Measurements from ENCODE around the gene GALNT14.

GALNT14 gene

DNA sequence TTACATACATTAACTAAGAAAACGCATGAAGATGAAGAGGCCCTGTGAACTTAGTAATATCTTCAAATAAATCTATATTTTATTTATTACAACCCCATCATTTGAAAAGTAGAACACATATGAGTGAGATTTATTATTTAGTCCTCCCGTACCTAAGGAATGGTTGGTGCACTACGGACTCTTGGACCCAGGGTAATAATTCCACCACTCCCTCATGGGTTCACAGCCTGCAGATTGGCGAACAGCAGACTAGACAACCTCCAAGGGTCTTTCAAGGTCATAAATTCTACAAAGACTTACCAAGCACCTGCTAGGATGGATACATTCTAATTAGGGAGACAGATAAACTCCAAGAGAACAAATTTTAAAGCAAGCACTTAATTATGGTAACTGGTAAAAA lies 51.6 kb downstream of the GALNT14 start:
- H3K27me3 Mint-ChIP-seq: peaks cover 3% of the 10 kb centered on the region
- H3K27ac Mint-ChIP-seq: no peak overlapping the region
- H3K4me3 Mint-ChIP-seq: no peak overlapping the region

DNA sequence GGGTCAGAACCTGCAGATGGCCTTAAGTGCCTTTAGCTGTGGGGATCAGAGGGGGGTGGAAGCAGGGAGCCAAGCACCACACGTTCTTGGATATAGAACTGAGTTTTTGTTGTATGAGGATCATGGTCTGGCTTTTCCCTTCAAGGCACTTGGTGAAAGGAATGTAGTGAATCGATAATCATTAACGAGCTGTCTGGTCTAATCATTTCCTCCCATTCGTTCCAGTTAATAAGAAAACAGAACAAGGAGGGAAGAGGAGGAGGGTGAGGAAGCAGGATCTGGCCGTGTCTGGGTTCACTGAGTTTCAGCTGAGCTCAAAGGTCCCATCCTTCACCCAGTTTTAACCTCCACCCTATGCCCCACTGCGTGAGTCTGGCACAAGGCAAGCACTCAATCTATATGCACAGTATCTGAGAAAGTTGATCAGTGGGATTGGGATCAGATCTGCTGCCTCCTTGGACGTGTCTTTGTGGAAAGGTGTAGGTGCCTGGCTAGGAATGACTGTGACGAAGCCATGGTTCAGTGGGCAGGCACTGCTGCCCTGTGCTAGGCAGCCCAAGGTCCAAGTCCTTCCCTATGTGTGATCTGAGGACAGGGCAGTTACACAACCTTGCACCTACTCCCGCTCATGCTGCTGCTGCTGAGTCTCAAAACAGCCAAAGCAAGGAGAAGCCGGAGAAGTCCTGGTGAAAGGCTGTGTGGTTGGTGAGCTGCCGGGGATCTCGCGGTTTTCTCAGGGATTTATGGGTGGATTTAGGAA lies 54.8 kb downstream of the GALNT14 start:
- no peak overlapping the region for H3K4me3 Mint-ChIP-seq
- DNase-seq: no peak
- H3K36me3 Mint-ChIP-seq (ENCODE audit: low read depth): no peaks in the 10 kb centered on the region
- H3K27me3 Mint-ChIP-seq: no peaks in the 10 kb centered on the region
- H3K9me3 Mint-ChIP-seq: no peaks in the 10 kb centered on the region
- no peak for ATAC-seq
- no peaks in the 10 kb centered on the region for H3K4me1 Mint-ChIP-seq
- H3K27ac Mint-ChIP-seq: no peak overlapping the region

More for the DNA sequence above, 51.6 kb downstream of the GALNT14 start:
- Mint-ChIP-seq H3K9me3 (no peaks in the 10 kb centered on the region), H3K36me3 (ENCODE audit: low read depth) (no peaks in the 10 kb centered on the region), H3K4me1 (no peaks in the 10 kb centered on the region)
- DNase-seq: no peak
- no peak for ATAC-seq

DNA sequence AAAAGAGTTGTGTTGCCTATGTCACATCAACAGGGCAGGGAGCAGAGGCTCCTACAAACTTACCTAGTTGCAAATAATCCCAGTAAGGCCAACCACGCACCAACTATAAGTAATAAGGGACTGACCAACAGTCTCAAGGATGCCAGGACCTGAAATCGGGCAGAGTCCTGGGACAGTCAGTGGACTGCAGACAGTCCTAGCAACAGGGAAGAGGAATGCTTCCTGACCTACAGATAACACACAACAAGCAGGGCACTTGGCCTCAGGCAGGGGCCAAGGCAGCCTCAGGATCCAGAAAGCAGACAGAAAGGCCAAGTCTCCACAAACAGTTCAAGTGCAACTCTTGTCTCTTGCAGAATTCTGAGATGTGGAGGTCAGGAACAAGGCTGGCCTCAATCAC lies 56.2 kb downstream of the GALNT14 start:
- ATAC-seq: no peak
- Mint-ChIP-seq H3K4me3 (no peak overlapping the region), H3K27me3 (no peaks in the 10 kb centered on the region), H3K9me3 (no peaks in the 10 kb centered on the region), H3K36me3 (ENCODE audit: low read depth) (no peaks in the 10 kb centered on the region), H3K27ac (no peak overlapping the region), H3K4me1 (no peaks in the 10 kb centered on the region)
- DNase-seq: no peak

DNA sequence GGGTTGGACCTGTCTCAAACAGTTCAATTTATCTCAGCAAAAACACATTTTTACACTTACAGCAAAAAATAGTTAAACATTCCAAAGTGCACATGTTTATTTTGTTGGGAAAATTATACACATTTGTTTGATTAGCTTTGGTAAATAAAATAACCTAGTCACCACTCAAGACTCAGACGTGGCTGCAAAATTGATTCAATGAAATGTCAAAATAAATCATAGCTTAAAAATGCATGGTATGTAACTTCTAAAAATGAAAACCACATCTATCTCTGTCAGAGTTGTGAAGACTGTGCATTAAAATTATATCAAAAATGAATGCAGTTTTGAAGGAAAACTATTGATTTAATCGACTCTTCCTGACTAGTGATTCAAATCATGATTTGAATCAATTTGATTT lies 56.7 kb downstream of the GALNT14 start:
- ATAC-seq (no peak), DNase-seq (no peak)
- Mint-ChIP-seq H3K4me1 (no peaks in the 10 kb centered on the region), H3K4me3 (no peak overlapping the region), H3K36me3 (ENCODE audit: low read depth) (no peaks in the 10 kb centered on the region), H3K27me3 (no peaks in the 10 kb centered on the region), H3K27ac (no peak overlapping the region), H3K9me3 (no peaks in the 10 kb centered on the region)

DNA sequence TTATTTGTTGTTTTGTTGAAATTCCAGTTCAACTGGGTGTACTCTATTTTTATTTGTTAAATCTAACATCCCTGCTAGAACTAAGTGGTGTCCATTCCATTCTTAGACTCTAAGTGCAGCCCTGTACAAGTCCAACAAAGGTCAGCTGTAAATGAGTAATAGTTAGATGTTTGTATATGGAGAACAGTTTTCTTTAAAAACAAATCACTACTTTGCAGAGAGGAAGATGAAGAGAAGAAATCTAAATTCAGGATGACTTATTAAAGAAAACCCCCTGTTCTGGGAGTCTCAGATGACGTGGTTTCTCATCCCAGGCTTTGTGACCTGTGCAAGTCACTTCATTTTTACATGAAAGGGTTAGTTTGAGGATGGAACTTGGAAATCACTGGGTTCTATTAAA lies 57.9 kb downstream of the GALNT14 start:
- Mint-ChIP-seq H3K27me3 (no peaks in the 10 kb centered on the region), H3K4me1 (no peaks in the 10 kb centered on the region), H3K36me3 (ENCODE audit: low read depth) (no peaks in the 10 kb centered on the region), H3K9me3 (no peaks in the 10 kb centered on the region), H3K4me3 (no peak overlapping the region), H3K27ac (no peak overlapping the region)
- DNase-seq (no peak), ATAC-seq (no peak)

DNA sequence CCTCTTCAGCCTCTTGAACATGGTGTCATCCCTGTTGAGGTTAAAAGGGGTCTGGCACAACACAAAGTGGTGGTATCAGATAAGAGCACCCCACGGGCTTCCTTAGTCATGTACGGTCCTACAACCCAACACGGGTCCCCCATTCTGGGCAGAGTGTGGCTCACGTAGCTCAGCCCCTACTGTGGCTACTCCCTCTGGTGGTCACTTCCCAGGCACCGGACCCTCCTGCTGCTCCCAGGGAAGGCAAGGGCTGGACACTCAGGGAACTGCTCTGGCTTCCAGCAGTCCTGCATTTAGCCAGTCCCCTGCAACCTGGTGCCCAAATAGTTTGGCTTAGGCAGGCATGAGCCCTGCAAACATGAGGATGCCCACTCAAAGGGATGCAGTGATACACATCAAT lies 58.6 kb downstream of the GALNT14 start:
- Mint-ChIP-seq H3K27me3 (no peaks in the 10 kb centered on the region), H3K9me3 (no peaks in the 10 kb centered on the region), H3K4me3 (no peak overlapping the region), H3K27ac (no peak overlapping the region), H3K4me1 (no peaks in the 10 kb centered on the region), H3K36me3 (ENCODE audit: low read depth) (no peaks in the 10 kb centered on the region)
- no peak for ATAC-seq
- no peak for DNase-seq

DNA sequence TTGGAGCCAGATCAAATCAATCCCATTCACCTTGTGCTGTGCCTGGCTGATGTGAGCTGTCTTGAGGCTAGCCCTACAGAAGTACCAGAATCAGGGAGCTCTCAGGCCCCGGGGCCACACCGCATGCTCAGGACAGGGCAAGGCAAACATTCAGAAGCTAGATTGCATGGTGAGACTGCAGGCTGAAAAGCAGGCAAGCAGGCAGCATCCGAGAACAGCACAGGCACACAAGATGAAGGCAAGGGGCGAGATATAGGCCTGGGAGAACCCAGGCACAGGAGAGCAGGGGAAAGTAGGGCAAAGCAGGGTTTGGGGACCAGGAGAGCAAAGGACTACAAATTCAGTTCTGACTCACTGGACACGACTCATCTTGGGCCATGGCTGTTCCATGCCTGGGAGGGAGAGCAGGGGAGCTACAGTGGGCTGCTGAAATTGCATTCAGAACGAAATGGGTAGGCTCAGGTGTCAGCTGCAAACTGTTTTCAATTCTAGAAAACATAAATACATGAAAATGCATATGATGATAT lies 59.6 kb downstream of the GALNT14 start:
- H3K27ac Mint-ChIP-seq: no peak overlapping the region
- H3K27me3 Mint-ChIP-seq: no peaks in the 10 kb centered on the region
- peak; percentile 33 for ATAC-seq
- no peak for DNase-seq
- H3K9me3 Mint-ChIP-seq: no peaks in the 10 kb centered on the region
- H3K36me3 Mint-ChIP-seq (ENCODE audit: low read depth): no peaks in the 10 kb centered on the region
- no peaks in the 10 kb centered on the region for H3K4me1 Mint-ChIP-seq
- H3K4me3 Mint-ChIP-seq: no peak overlapping the region

DNA sequence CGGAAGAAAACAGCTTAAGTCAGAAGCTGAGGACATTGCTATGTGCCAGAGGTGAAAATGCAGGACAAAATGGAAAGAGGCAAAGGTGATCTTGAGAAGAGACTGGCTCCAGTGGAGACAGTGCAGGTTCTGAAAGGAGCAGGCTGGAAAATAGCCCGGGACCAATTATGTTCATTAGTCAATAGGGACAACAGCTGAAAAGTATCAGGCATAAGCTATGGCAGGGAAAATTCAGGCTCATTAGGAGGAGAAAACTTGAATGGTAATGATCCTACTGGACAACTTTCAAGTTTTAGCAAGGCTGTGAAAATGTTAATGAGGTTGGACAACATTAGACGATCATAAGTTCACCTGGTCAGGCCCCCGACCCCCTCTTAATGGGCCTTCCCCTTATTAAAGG lies 60.2 kb downstream of the GALNT14 start:
- H3K4me1 Mint-ChIP-seq: no peaks in the 10 kb centered on the region
- no peaks in the 10 kb centered on the region for H3K27me3 Mint-ChIP-seq
- H3K36me3 Mint-ChIP-seq (ENCODE audit: low read depth): no peaks in the 10 kb centered on the region
- no peak overlapping the region for H3K4me3 Mint-ChIP-seq
- DNase-seq: no peak
- H3K9me3 Mint-ChIP-seq: no peaks in the 10 kb centered on the region
- ATAC-seq: no peak
- H3K27ac Mint-ChIP-seq: no peak overlapping the region

DNA sequence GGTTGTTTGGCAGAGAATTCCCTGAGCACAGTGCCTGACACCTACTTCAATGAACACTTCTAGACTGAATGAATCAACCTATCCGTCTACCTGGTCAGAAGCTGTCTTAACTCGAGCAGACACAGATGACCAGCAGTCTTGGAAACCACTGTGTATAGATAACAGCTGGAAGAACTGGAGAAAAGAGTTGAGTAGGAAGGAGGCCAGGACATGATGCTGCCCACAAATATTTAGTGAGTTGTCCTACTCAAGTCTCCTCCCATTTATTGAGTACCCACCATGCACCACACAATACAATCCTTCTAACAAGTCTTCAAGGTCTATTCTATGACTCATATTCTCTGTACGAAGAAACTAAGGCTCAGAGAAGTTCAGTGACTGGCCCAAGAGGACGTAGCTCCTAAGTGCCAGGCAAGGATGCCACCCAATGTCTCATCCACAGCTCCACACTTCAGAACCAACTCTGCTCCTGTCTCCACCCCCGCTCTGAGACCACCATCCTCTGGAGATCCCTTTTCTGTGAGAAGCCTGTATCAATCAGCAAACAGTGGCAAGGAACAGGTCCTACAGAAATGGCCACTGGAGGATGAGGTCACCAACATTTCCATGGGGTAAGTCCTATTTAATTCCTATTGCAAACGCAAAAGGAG lies 62.2 kb downstream of the GALNT14 start:
- Mint-ChIP-seq H3K4me3 (no peak overlapping the region), H3K4me1 (no peaks in the 10 kb centered on the region)
- no peak for ATAC-seq

DNA sequence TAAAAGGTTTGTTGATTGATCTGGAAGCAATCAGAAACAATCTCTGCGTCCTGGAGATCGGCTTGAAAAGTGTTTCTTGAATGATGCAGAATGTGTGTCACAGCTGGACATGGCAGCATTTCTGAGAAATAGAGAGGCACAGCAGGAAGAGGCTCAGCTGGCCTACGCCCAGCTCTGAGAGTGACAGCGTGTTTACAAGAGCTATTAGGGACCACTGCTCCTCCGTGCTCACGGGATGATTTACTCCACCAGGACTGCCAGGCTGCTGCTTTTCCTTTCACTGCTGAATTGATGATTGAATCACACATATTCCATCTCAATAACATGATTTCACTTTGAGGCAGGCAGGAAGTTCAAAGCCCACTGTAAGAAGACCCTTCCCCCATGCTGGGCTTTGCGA lies 62.8 kb downstream of the GALNT14 start:
- Mint-ChIP-seq H3K9me3 (no peaks in the 10 kb centered on the region), H3K4me3 (no peak overlapping the region), H3K36me3 (ENCODE audit: low read depth) (no peaks in the 10 kb centered on the region), H3K4me1 (no peaks in the 10 kb centered on the region), H3K27ac (no peak overlapping the region), H3K27me3 (no peaks in the 10 kb centered on the region)
- ATAC-seq (no peak), DNase-seq (no peak)

More for the DNA sequence above, 62.2 kb downstream of the GALNT14 start:
- no peak overlapping the region for H3K27ac Mint-ChIP-seq
- no peak for DNase-seq
- no peaks in the 10 kb centered on the region for H3K9me3 Mint-ChIP-seq
- H3K36me3 Mint-ChIP-seq (ENCODE audit: low read depth): no peaks in the 10 kb centered on the region
- no peaks in the 10 kb centered on the region for H3K27me3 Mint-ChIP-seq

DNA sequence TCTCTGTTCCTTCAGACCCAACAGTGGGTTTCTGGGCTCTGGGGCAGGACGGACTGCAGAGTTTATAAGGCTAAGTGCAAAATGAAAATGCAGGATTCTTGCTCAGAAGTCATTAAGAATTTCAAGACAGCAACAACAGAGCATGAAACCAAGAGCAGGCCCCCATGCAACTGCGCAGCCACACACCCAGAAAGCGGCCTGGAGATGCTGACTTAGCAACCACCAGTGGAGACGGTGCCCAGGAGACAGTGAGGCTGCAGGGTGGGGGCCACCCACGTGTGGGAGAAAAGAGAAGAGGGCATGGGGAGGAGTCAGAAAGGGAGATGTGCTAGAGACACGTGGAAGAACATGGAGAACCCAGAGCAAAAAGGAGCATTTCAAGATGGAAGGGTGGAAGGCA lies 66.5 kb downstream of the GALNT14 start:
- H3K27ac Mint-ChIP-seq: no peak overlapping the region
- no peaks in the 10 kb centered on the region for H3K9me3 Mint-ChIP-seq
- DNase-seq: no peak
- H3K27me3 Mint-ChIP-seq: no peaks in the 10 kb centered on the region
- H3K36me3 Mint-ChIP-seq (ENCODE audit: low read depth): no peaks in the 10 kb centered on the region
- H3K4me3 Mint-ChIP-seq: no peak overlapping the region
- no peaks in the 10 kb centered on the region for H3K4me1 Mint-ChIP-seq
- ATAC-seq: no peak

DNA sequence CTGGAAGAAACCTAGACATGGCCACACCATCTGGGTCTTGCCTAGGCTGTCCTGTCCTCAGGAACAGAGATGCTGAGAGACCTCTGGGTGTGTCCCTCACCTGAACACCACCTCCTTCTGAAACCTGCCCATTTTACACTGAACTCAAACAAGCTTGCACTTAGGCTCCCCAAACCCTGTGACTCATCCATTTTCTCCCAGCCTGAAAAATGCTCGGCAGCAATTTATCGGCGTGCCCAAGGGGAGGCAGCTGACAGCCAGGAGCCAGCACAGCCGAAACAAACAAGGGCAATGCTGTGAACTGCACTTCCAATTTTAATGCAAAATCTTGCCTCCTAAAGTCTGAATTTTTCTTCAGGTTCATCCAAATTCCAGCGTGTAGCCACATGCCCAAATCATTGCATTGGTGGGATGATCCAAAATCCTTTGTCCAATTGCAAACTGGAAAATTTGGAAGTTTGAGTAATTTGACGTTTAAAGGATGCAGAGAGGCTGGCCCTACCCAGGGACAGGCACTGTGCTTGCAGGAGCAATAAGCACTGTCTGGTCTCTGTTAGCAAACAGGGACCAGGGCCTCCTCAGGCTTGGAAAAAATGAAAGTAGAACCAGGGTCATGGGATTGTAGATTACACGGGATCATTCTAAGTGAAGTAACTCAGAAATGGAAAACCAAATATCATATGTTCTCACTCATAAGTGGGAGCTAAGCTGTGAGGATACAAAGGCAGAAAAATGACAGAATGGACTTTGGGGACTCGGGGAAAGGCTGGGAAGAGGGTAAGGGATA lies 67.7 kb downstream of the GALNT14 start:
- Mint-ChIP-seq H3K9me3 (no peaks in the 10 kb centered on the region), H3K36me3 (ENCODE audit: low read depth) (no peaks in the 10 kb centered on the region), H3K27ac (no peak overlapping the region), H3K4me1 (no peaks in the 10 kb centered on the region), H3K27me3 (no peaks in the 10 kb centered on the region), H3K4me3 (no peak overlapping the region)
- ATAC-seq (no peak), DNase-seq (no peak)

DNA sequence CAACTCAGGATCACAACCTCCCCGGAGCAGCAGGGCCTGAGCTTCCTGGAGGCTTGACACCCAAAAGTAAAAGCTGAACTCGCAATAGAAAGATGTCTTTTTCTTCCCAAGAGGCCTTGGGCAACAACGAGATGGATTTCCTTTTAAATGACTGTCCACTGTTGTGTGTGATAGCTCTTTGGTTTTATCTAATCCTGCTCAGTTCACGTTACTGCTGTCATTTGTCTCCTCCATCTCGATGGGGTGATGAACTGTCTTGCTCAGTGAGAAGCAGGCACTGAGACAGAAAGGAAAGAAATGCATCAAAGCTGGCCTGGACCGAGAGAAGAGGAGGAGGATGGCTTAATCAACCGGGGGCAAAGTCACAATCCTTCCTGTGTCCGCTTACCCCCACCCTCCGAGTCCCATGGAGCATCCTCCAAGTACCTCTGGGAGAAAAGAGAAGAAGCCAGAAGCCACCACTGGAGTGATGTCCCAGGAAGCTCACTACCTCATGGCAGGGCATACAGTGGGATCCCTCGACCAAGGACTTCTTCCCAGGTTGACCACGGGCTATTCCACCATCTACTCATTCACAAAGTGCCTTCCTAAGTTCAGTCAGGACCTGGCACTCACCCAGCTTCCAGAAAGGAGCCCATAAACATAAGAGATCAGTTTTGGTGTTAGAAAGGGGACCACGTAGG lies 68.5 kb downstream of the GALNT14 start:
- ATAC-seq (no peak), DNase-seq (no peak)
- Mint-ChIP-seq H3K36me3 (ENCODE audit: low read depth) (no peaks in the 10 kb centered on the region), H3K4me1 (no peaks in the 10 kb centered on the region), H3K4me3 (no peak overlapping the region), H3K27me3 (no peaks in the 10 kb centered on the region), H3K9me3 (no peaks in the 10 kb centered on the region), H3K27ac (no peak overlapping the region)

DNA sequence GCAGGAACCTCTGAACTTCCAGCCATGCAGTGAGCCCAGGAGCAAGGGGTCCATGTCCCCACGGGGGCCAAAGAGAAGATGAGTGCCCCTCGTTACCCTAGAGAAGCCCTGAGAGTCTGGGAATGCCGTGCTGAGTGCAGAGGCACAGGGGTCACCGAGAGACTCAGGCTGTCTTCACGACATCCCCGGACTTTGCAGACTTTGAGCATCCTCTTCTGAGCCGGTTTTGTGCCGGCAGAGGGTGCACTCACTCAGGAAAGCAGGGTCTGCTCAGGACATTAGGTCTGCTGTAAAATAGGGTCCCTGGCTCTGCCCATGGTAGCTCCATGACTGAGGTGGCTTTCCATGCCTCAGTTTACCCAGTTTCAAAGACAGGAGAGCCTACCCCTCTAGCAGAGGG lies 71.0 kb downstream of the GALNT14 start:
- no peaks in the 10 kb centered on the region for H3K9me3 Mint-ChIP-seq
- H3K27ac Mint-ChIP-seq: no peak overlapping the region
- H3K4me1 Mint-ChIP-seq: no peaks in the 10 kb centered on the region
- no peak overlapping the region for H3K4me3 Mint-ChIP-seq
- ATAC-seq: no peak
- no peaks in the 10 kb centered on the region for H3K36me3 Mint-ChIP-seq (ENCODE audit: low read depth)
- H3K27me3 Mint-ChIP-seq: no peaks in the 10 kb centered on the region
- no peak for DNase-seq
